HepG2 (cell line): ENCODE data around the gene TLX1. TPM values are rescaled to one million over a fixed set of nuclear protein-coding genes. Genes with fewer than 3 reads are reported as not detected.

ENCODE experiments used
- ATAC-seq: fragments of 200-7000 bp; cut with Tn5 transposase; 3 replicates; pipeline ENCODE4 v1.9.1; 2020; ENCODE audit warnings: mild to moderate bottlenecking, moderate library complexity
- BruUV-seq: library from RNA; stranded (reverse); fragments of 400-500 nt; replicated peaks from 2 replicates; lab custom pipeline; 2021; lab: Mats Ljungman, UMichigan
- CTCF ChIA-PET: fragments of 300-600 bp; formaldehyde crosslinking; extraction: SDS; loops from one replicate; lab custom pipeline; 2021; ENCODE audit warnings: low total read pairs, inconsistent platforms, low intra/inter-chr PET ratio; lab: Yijun Ruan, JAX
- POLR2A ChIA-PET: fragments of 350-600 bp; sonication (Branson Sonifier 250); formaldehyde crosslinking; loops from one replicate; lab custom pipeline; 2020; ENCODE audit warnings: antibody characterized with exemption, inconsistent platforms; lab: Yijun Ruan, JAX
- DNase-seq: peaks from one replicate; pipeline ENCODE4 v3.0.0-alpha.2; 2015; ENCODE audit warnings: low spot score
- FAIRE-seq: peaks from 3 replicates; lab custom pipeline; 2011; peaks lifted over from hg19 to GRCh38; lab: Jason Lieb, UNC
- H2AFZ ChIP-seq: one replicate; pipeline ENCODE4 v1.6.1; 2011; ENCODE audit warnings: low read length, inconsistent platforms
- H3K27ac ChIP-seq: fragments of 300-600 bp; 3 replicates; pipeline ENCODE4 v1.8.0; 2011; ENCODE audit warnings: mixed run types, mild to moderate bottlenecking, mixed read lengths, low read length, inconsistent platforms; ENCODE audit not compliant: insufficient read depth; ENCODE audit errors: extremely low read length
- H3K27me3 ChIP-seq, 2 experiments: fragments of 200-600 bp in 1 of 2; 2 replicates in 1 of 2; 3 replicates in 1 of 2; pipeline versions ENCODE4 v1.6.0 to v1.8.0; 2011; ENCODE audit warnings: low read length in 2 of 2, mild to moderate bottlenecking in 2 of 2, moderate library complexity in 2 of 2, inconsistent platforms in 1 of 2; ENCODE audit not compliant: insufficient read depth in 2 of 2, control insufficient read depth in 1 of 2
- H3K36me3 ChIP-seq, 2 experiments: fragments of 200-600 bp in 1 of 2; replicated peaks in 1 of 2; 2 replicates in 1 of 2; 3 replicates in 1 of 2; pipeline versions ENCODE4 v1.5.1 to v1.8.0; 2011; ENCODE audit warnings: low read length in 2 of 2, inconsistent platforms in 1 of 2; ENCODE audit not compliant: insufficient read depth in 2 of 2, control insufficient read depth in 1 of 2
- H3K4me1 ChIP-seq: 2 replicates; pipeline ENCODE4 v1.5.1; 2012; ENCODE audit warnings: low read length, inconsistent platforms; ENCODE audit not compliant: insufficient read depth
- H3K4me2 ChIP-seq: 2 replicates; pipeline ENCODE4 v1.6.0; 2011; ENCODE audit warnings: low read depth, low read length, inconsistent platforms
- H3K4me3 ChIP-seq, 3 experiments: fragments of 200-600 bp in 1 of 3; sonication (generic), shearing (Covaris generic) in 1 of 3; replicated peaks in 1 of 3; 2 replicates each; pipeline ENCODE4 v1.5.1; 2011 to 2016; ENCODE audit warnings: low read length in 3 of 3, inconsistent platforms in 2 of 3, low read depth in 2 of 3, mild to moderate bottlenecking in 2 of 3, control low read depth in 1 of 3, mixed read lengths in 1 of 3; ENCODE audit not compliant: insufficient read depth in 1 of 3
- H3K79me2 ChIP-seq: one replicate; pipeline ENCODE4 v1.6.1; 2011; ENCODE audit warnings: low read length, inconsistent platforms; ENCODE audit not compliant: insufficient read depth
- H3K9ac ChIP-seq: 2 replicates; pipeline ENCODE4 v1.6.0; 2011; ENCODE audit warnings: mild to moderate bottlenecking, low read depth, low read length, inconsistent platforms; ENCODE audit not compliant: insufficient read depth
- H3K9me3 ChIP-seq: 2 replicates; pipeline ENCODE4 v1.5.1; 2012; ENCODE audit warnings: mild to moderate bottlenecking, low read length
- H4K20me1 ChIP-seq: 2 replicates; pipeline ENCODE4 v1.6.0; 2011; ENCODE audit warnings: inconsistent platforms, mild to moderate bottlenecking, low read length, moderate library complexity; ENCODE audit not compliant: insufficient read depth
- ELF3 ChIP-seq: IDR thresholded peaks from 2 replicates; pipeline ENCODE4 v1.6.1; 2016; ENCODE audit warnings: missing genetic modification reagents, missing compliant biosample characterization
- HNRNPH1 ChIP-seq: fragments of 200-400 bp; formaldehyde crosslinking; optimal IDR thresholded peaks from 2 replicates; pipeline ENCODE3; 2017; ENCODE audit warnings: mild to moderate bottlenecking, low read depth, low read length
- MAFG ChIP-seq: sonication (generic); formaldehyde crosslinking; IDR thresholded peaks from 2 replicates; pipeline ENCODE4 v1.5.1; 2020; ENCODE audit warnings: mild to moderate bottlenecking, missing genetic modification reagents
- SRF ChIP-seq: IDR thresholded peaks from 2 replicates; pipeline ENCODE4 v1.6.1; 2011; ENCODE audit warnings: mild to moderate bottlenecking, low read depth, low read length, moderate library complexity
- ZNF337 ChIP-seq: sonication (generic); formaldehyde crosslinking; IDR thresholded peaks from 2 replicates; pipeline ENCODE4 v1.5.1; 2020; ENCODE audit warnings: missing genetic modification reagents, low read depth, mild to moderate bottlenecking, borderline replicate concordance
- ZNF367 ChIP-seq: sonication (generic); formaldehyde crosslinking; IDR thresholded peaks from 2 replicates; pipeline ENCODE4 v1.4.0; 2020; ENCODE audit warnings: missing genetic modification reagents, borderline replicate concordance
- ZNF441 ChIP-seq: sonication (generic); formaldehyde crosslinking; IDR thresholded peaks from 2 replicates; pipeline ENCODE4 v1.7.0; 2021; ENCODE audit warnings: missing genetic modification reagents, borderline replicate concordance
- ZNF883 ChIP-seq: sonication (generic); formaldehyde crosslinking; IDR thresholded peaks from 2 replicates; pipeline ENCODE4 v1.5.1; 2020; ENCODE audit warnings: mild to moderate bottlenecking, missing genetic modification reagents; ENCODE audit errors: not compliant biosample characterization
- ZSCAN31 ChIP-seq: sonication (generic); formaldehyde crosslinking; IDR thresholded peaks from 2 replicates; pipeline ENCODE4 v1.5.0; 2020; ENCODE audit warnings: low read depth, mild to moderate bottlenecking, missing genetic modification reagents
- WGBS: methylation state at CpG from one replicate; pipeline ENCODE4 v1.1.6; 2017; ENCODE audit warnings: low lambda C conversion rate; 5-methylcytosine and 5-hydroxymethylcytosine counted together
- in situ Hi-C: cut with HindIII; loops from 2 replicates; pipeline ENCODE4 v1.10.0; 2017; ENCODE audit warnings: low pct_unique_long_range_greater_than_20kb; ENCODE audit not compliant: extremely low pct_ligation_motif_present
- intact Hi-C: fragments of 100-400 bp; cut with micrococcal nuclease; formaldehyde crosslinking; loops from one replicate; pipeline ENCODE4 v1.10.0; 2022; ENCODE audit not compliant: unreplicated experiment
- polyA plus RNA-seq, 8 experiments: library from polyadenylated mRNA; depleted of rRNA in 3 of 8; stranded (reverse) in 7 of 8; unstranded in 1 of 8; fragments of >200 nt; fragmentation: Illumina TruSeq in 4 of 8; extraction: Trizol in 4 of 8; gene quantifications; 2 replicates each; pipeline versions ENCODE4 v1.2.1 to v1.2.3, GENCODE V29; 2011 to 2016; ENCODE audit warnings: low read depth in 4 of 8, missing spikeins in 1 of 8, mixed read lengths in 1 of 8; ENCODE audit not compliant: insufficient read depth in 1 of 8
- total RNA-seq, 5 experiments: library from RNA; depleted of rRNA; stranded (reverse); fragments of >200 nt; fragmentation: Illumina TruSeq; extraction: Trizol; gene quantifications; 2 replicates each; pipeline ENCODE4 v1.2.3, GENCODE V29; 2016; ENCODE audit warnings: low read depth in 1 of 5
- TF ChIP-seq, protein P1 (sequence below): sonication (generic); formaldehyde crosslinking; IDR thresholded peaks from 2 replicates; pipeline ENCODE4 v1.5.1; 2020; ENCODE audit warnings: missing genetic modification reagents, mild to moderate bottlenecking, borderline replicate concordance
- TF ChIP-seq, protein P2 (sequence below): sonication (generic); formaldehyde crosslinking; IDR thresholded peaks from 2 replicates; pipeline ENCODE4 v1.5.0; 2020; ENCODE audit warnings: missing genetic modification reagents, mild to moderate bottlenecking, borderline replicate concordance

Gene TLX1
- total and polyA plus RNA-seq, 2 of the 13 experiments (the other 11 are each of a cell fraction or from before 2014, with no cell fraction given), result 0.07 to 0.26 TPM

DNA sequence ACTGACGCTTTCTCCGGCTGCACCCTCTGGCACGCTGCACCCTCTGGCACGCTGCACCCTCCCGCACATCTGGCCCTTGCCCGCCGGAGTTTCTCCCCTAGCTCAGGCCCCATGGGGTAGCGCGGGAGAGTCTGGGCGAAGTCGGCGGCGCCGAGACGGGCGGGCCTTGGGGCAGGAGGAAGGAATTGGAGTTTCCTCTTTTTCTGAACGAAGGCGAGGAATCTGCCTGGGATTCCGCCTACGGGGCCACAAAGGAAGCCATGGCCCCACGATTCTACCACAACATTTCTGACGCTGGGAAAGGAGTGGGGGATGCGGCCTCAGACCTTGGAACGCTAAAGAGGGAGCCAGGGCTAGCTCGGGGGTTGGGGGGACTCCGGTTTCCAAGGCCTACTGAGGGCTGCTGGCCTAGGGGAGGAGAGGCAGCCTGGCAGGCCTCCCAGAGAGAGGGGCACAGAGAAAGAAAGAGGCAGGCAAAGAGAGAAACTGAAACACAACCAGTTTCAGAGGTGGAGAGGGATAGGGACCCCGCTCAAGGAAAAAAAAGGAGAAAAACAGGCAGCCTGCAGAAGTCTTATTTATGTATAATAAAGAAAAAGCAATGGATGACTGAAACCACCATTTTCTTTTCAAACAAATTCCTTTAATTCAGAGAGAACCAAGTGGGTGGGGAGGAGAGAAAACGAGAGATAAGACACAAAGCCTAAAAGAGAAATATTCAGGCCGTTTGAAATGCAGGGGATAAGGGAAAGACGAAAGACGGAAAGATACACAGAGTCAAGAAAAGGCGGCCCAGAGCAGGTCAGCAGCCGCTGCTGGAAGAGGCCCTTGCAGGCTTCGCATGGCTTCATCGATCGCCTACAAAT is 4.3 kb downstream of the TLX1 start:
- H3K27ac ChIP-seq, result no peak overlapping the region
- TF ChIP-seq ZNF337 (CRISPR knock-in tag) (no peak), ELF3 (CRISPR knock-in tag) (no peak), ZNF367 (CRISPR knock-in tag) (no peak), ZNF441 (CRISPR knock-in tag) (no peak), SRF (no peak), ZNF883 (CRISPR knock-in tag) (no peak), ZSCAN31 (CRISPR knock-in tag) (no peak), HNRNPH1 (no peak), MAFG (CRISPR knock-in tag) (no peak)
- TF ChIP-seq, protein P1, sequence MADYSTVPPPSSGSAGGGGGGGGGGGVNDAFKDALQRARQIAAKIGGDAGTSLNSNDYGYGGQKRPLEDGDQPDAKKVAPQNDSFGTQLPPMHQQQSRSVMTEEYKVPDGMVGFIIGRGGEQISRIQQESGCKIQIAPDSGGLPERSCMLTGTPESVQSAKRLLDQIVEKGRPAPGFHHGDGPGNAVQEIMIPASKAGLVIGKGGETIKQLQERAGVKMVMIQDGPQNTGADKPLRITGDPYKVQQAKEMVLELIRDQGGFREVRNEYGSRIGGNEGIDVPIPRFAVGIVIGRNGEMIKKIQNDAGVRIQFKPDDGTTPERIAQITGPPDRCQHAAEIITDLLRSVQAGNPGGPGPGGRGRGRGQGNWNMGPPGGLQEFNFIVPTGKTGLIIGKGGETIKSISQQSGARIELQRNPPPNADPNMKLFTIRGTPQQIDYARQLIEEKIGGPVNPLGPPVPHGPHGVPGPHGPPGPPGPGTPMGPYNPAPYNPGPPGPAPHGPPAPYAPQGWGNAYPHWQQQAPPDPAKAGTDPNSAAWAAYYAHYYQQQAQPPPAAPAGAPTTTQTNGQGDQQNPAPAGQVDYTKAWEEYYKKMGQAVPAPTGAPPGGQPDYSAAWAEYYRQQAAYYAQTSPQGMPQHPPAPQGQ, result no peak
- TF ChIP-seq, protein P2, sequence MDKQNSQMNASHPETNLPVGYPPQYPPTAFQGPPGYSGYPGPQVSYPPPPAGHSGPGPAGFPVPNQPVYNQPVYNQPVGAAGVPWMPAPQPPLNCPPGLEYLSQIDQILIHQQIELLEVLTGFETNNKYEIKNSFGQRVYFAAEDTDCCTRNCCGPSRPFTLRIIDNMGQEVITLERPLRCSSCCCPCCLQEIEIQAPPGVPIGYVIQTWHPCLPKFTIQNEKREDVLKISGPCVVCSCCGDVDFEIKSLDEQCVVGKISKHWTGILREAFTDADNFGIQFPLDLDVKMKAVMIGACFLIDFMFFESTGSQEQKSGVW, result no peak
- TF ChIP-seq, all 625 proteins: peak for 0
- peaks cover 37% of the 10 kb centered on the region for H3K4me1 ChIP-seq
- H3K9me3 ChIP-seq, result no peaks in the 10 kb centered on the region
- H3K79me2 ChIP-seq, result no peaks in the 10 kb centered on the region
- no peak overlapping the region for H3K4me3 ChIP-seq
- in situ Hi-C loops (no loop called here), intact Hi-C loops (no loop called here)
- no peaks in the 10 kb centered on the region for H4K20me1 ChIP-seq
- H3K27me3 ChIP-seq, result peaks cover 19 to 66% of the 10 kb centered on the region in 2 experiments
- ATAC-seq (no peak), FAIRE-seq (no peak), DNase-seq (no peak)
- H3K4me2 ChIP-seq, result no peak overlapping the region
- H3K36me3 ChIP-seq, result no peaks in the 10 kb centered on the region
- no TSS peak for BruUV-seq
- ChIA-PET CTCF (no interaction called here), POLR2A (no interaction called here)
- no peak overlapping the region for H2AFZ ChIP-seq
- WGBS, result 75% methylated on average over 36 of the region's 36 CpGs
- no peak overlapping the region for H3K9ac ChIP-seq
